NT2/D1 (cell line): ENCODE data around the gene STK17A.
A peak's percentile ranks its signal among the peaks of the same experiment; 100 is the strongest.
"Not testable (repeated sequence)": the region's sequence is repeated elsewhere in the genome, so short reads cannot be mapped to it uniquely, and the experiment has no call there.

Experiments
- DNase-seq: peaks from one replicate; pipeline ENCODE4 v3.0.0-alpha.2; 2011; ENCODE audit warnings: low read depth, low spot score
- H3K27me3 ChIP-seq: 2 replicates; pipeline ENCODE4 v1.6.0; 2011; ENCODE audit warnings: mild to moderate bottlenecking; ENCODE audit not compliant: insufficient read length, insufficient read depth
- H3K36me3 ChIP-seq: 2 replicates; pipeline ENCODE4 v1.6.1; 2011; ENCODE audit warnings: mild to moderate bottlenecking, low read length, mixed read lengths; ENCODE audit not compliant: insufficient read depth, insufficient read length
- H3K4me1 ChIP-seq: 2 replicates; pipeline ENCODE4 v1.5.1; 2011; ENCODE audit not compliant: insufficient read depth, insufficient read length
- H3K4me3 ChIP-seq: 2 replicates; pipeline ENCODE4 v1.5.1; 2011; ENCODE audit warnings: low read depth; ENCODE audit not compliant: insufficient read length
- H3K9ac ChIP-seq: 2 replicates; pipeline ENCODE4 v1.6.0; 2011; ENCODE audit warnings: low read depth; ENCODE audit not compliant: insufficient read length
- H3K9me3 ChIP-seq: 2 replicates; pipeline ENCODE4 v1.5.1; 2011; ENCODE audit warnings: mild to moderate bottlenecking, low read length; ENCODE audit not compliant: insufficient read depth
- SUZ12 ChIP-seq: IDR thresholded peaks from 2 replicates; pipeline ENCODE4 v1.6.1; 2011; ENCODE audit not compliant: insufficient read length, insufficient read depth; ENCODE audit errors: extremely low read depth
- YY1 ChIP-seq: IDR thresholded peaks from 2 replicates; pipeline ENCODE4 v1.6.1; 2011; ENCODE audit not compliant: insufficient read length, insufficient read depth
- ZNF274 ChIP-seq: IDR thresholded peaks from 2 replicates; pipeline ENCODE4 v1.6.1; 2011; ENCODE audit warnings: mild to moderate bottlenecking, low read depth, low read length

The STK17A gene

GRCh38 chr7:43570688-43571365, 12.1 kb upstream of the STK17A start:
- DNase-seq, result no peak
- Histone ChIP-seq H3K36me3 (no peaks in the 10 kb centered on the region), H3K4me1 (no peaks in the 10 kb centered on the region), H3K9ac (no peak overlapping the region), H3K4me3 (no peak overlapping the region), H3K27me3 (no peaks in the 10 kb centered on the region), H3K9me3 (no peaks in the 10 kb centered on the region)
- no peak for TF ChIP-seq YY1
- no peak for TF ChIP-seq ZNF274
- TF ChIP-seq SUZ12, result no peak

GRCh38 chr7:43572516-43573049, 10.3 kb upstream of the STK17A start:
- Histone ChIP-seq H3K9me3 (no peaks in the 10 kb centered on the region), H3K4me3 (no peak overlapping the region), H3K4me1 (no peaks in the 10 kb centered on the region), H3K27me3 (no peaks in the 10 kb centered on the region), H3K36me3 (no peaks in the 10 kb centered on the region), H3K9ac (no peak overlapping the region)
- no peak for DNase-seq
- no peak for TF ChIP-seq YY1
- TF ChIP-seq ZNF274, result no peak
- TF ChIP-seq SUZ12, result no peak

- H3K9ac ChIP-seq, DNase-seq, H3K4me1 ChIP-seq, H3K9me3 ChIP-seq, H3K36me3 ChIP-seq, H3K27me3 ChIP-seq, H3K4me3 ChIP-seq: not testable (repeated sequence)
These were observed 9.1 kb upstream of the STK17A start for GRCh38 chr7:43573832-43574231.

DNA sequence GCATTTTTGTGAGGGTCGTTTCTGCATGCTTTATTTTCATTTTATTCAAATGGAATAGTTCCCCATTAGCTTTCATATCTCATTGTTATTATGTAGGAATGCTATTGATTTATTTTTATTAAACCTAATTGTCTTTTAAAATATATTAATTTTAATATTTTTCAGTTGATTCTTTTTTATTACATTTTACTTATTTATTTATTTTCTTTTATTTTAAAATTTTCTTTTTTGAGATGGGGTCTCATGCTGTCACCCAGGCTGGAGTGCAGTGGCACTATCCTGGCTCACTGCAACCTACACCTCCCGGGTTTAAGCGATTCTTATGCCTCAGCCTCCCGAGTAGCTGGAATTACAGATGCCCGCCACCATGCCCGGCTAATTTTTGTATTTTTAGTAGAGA, 7.4 kb upstream of the STK17A start:
- Histone ChIP-seq H3K4me1 (no peaks in the 10 kb centered on the region), H3K9ac (no peak overlapping the region), H3K27me3 (no peaks in the 10 kb centered on the region), H3K9me3 (no peaks in the 10 kb centered on the region), H3K4me3 (no peak overlapping the region), H3K36me3 (no peaks in the 10 kb centered on the region)
- no peak for DNase-seq
- TF ChIP-seq YY1, result no peak
- no peak for TF ChIP-seq SUZ12
- no peak for TF ChIP-seq ZNF274

DNA sequence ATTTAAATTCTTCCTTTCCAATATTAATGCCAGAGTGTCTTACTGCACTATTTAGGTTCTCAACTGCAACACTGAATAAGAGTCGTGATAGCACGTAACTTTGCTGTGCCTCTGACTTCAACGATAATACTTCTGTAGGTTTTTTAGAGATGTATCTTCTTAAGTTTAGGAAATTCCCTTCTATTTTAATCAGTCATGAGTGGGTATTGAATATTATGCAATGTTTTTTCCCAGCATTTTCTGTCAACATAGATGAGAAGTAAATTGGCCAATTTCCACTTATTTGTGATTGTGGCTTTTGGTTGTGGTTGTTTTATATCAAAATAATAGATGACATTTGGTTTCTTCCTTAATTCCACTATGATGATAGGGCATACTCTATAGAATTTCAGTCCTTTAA, 6.7 kb upstream of the STK17A start:
- H3K36me3 ChIP-seq, result no peaks in the 10 kb centered on the region
- DNase-seq, result no peak
- no peak for TF ChIP-seq ZNF274
- TF ChIP-seq YY1, result no peak
- no peak for TF ChIP-seq SUZ12

DNA sequence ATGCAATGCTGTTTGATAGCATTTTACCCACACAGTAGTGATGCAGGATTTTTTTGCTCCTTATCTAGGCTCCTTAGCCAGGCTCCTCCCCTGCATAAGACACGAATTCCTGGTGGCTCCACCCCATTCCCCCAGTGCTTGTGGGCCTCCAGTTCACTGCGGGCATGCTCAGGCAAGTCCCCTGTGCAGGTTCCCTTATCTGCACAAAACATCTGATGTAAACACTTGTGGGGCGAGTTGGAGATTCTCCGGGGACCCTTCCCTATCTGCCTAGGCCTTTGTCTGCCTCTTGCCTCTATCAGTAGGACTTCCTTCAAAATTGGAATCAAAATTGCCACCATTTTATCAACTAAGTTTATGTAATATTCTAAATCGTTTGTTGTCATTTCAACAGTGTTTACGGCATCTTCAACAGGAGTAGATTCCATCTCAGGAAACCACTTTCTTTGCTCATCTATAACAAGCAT, 5.4 kb upstream of the STK17A start:
- no peak for TF ChIP-seq ZNF274
- TF ChIP-seq YY1, result no peak
- no peak for TF ChIP-seq SUZ12
- Histone ChIP-seq H3K27me3 (peaks cover 11% of the 10 kb centered on the region), H3K9me3 (no peaks in the 10 kb centered on the region), H3K9ac (no peak overlapping the region), H3K4me1 (no peaks in the 10 kb centered on the region), H3K36me3 (no peaks in the 10 kb centered on the region), H3K4me3 (no peak overlapping the region)
- DNase-seq, result no peak

More for the DNA sequence above, 6.7 kb upstream of the STK17A start:
- Histone ChIP-seq H3K4me3 (no peak overlapping the region), H3K27me3 (no peaks in the 10 kb centered on the region), H3K9ac (no peak overlapping the region), H3K9me3 (no peaks in the 10 kb centered on the region), H3K4me1 (no peaks in the 10 kb centered on the region)

DNA sequence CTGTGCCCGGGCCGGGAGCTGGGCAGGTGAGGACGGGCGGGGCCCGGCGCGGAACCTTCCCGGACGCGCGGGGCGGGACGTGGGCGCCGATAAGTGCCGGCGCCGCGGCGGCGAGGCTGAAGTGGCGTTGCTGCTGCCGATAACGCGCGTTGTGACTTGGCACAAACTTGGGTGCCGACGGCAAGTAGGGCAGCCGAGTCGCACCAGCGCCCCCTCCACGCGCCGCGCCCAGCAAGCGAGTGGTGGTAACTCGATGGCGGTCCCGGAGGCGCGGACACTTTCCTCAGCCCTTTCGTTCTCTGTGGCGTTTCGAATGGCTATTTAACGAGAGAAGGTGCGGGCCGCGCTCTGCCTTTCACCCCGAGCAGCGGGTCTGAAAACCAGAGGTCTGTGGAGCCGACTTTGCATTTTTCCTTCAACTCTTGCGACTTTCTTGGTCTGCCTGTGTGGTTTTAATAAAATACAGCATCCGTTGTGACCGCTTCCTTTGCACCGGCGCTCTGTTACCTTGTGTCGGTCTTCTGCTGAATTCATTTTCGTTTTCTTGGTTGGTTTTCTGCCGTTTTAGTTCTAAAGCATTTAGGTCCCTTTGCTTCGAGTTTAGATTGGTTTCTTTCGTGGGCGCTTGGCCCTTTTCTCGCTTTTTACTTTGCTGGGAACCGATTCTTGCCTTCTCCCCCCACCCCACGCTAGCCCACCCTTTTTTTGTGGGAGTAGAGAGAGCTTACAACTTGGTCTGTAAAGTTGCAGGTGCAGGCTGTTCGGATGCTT, 701 bp downstream of the STK17A start:
- no peak for TF ChIP-seq SUZ12
- TF ChIP-seq YY1, result no peak
- TF ChIP-seq ZNF274, result no peak
- no peak for DNase-seq
- no peaks in the 10 kb centered on the region for H3K9me3 ChIP-seq
- H3K4me3 ChIP-seq, result peak overlapping the region; percentile 78
- no peaks in the 10 kb centered on the region for H3K36me3 ChIP-seq
- peaks cover 20% of the 10 kb centered on the region for H3K27me3 ChIP-seq
- peak overlapping the region; percentile 88 for H3K9ac ChIP-seq
- peaks cover 3% of the 10 kb centered on the region for H3K4me1 ChIP-seq
